ENCODE data around the gene RNF111. TPM values are rescaled to one million over a fixed set of nuclear protein-coding genes. Genes with fewer than 3 reads are reported as not detected.

Gene RNF111
- total RNA-seq, 1 experiment from 2014 or later: 13.3 TPM

DNA sequence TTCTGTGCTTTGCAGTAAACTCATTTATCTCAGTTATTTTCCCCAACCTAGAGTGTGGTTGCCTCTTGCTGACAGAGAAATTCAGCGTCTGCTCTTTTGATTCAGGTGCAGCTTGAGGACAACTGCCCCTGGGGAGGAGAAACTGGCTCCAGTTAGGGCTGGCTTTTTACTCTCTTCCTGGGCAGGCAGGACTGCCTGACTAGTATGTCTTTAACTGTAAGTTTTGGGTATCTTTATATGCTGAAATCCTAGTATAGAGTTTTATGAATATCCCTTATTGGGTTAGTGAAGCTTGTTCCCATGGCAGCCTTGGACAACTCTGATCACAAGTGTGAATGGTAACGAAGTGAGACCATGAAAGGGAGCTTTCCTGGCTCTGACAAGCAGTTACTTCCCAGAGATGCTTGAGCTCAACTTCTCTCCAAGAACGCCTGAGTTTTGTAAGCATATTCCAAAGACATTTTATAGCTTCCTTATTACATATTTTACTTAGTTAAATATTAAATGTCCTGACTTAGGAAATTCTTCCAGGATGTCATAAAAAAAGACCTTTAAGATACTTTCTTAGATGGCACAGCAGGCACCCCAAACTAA, 144.6 kb downstream of the RNF111 start:
- DNase-seq: no peak
- no peaks in the 10 kb centered on the region for H3K9me2 ChIP-seq (replicated peaks; ENCODE audit: low read length)
- POLR2A ChIA-PET (ENCODE audit: unreplicated experiment): no interaction called here
- no peak overlapping the region for H2AFZ ChIP-seq (ENCODE audit: low read length)
- H3K4me2 ChIP-seq (ENCODE audit: low read length): no peak overlapping the region
- 0 out of 2 replicates have a peak, but pooled peaks cover 6% of the 10 kb centered on the region for H3K79me2 ChIP-seq (ENCODE audit: low read length)
- intact Hi-C loops (cut with micrococcal nuclease): no loop called here
- CTCF ChIA-PET: no interaction called here
- H3K4me1 ChIP-seq (ENCODE audit: insufficient read depth, low read length): no peaks in the 10 kb centered on the region
- no peak overlapping the region for H3K27ac ChIP-seq (ENCODE audit: low read length)
- H3K9me3 ChIP-seq (ENCODE audit: low read length): no peaks in the 10 kb centered on the region
- H3K27me3 ChIP-seq (ENCODE audit: low read length): no peaks in the 10 kb centered on the region
- ATAC-seq: no peak
- H3K9ac ChIP-seq (ENCODE audit: low read length): no peak overlapping the region
- H4K20me1 ChIP-seq (ENCODE audit: low read length): no peaks in the 10 kb centered on the region
- peaks cover 44% of the 10 kb centered on the region for H3K36me3 ChIP-seq (ENCODE audit: low read depth, low read length)
- no peak overlapping the region for H3K4me3 ChIP-seq (ENCODE audit: low read length)
- BruUV-seq (replicated peaks): no TSS peak
- H3F3A ChIP-seq (ENCODE audit: low read length, unreplicated experiment): no peaks in the 10 kb centered on the region
- TF ChIP-seq CTCF (conservative IDR thresholded peaks at IDR 0.05; ENCODE audit: low read depth, low read length) (no peak), EZH2phosphoT487 (IDR thresholded peaks at IDR 0.05; ENCODE audit: borderline replicate concordance, low read length) (no peak), EZH2 (IDR thresholded peaks at IDR 0.05; ENCODE audit: low read length, unreplicated experiment) (no peak)

GRCh38 chr15:59133929-59134427, 146.5 kb downstream of the RNF111 start:
- BruUV-seq (replicated peaks): no TSS peak
- no peak overlapping the region for H2AFZ ChIP-seq (ENCODE audit: low read length)
- H3K36me3 ChIP-seq (ENCODE audit: low read depth, low read length): peaks cover 62% of the 10 kb centered on the region
- H3K9ac ChIP-seq (ENCODE audit: low read length): no peak overlapping the region
- no peaks in the 10 kb centered on the region for H4K20me1 ChIP-seq (ENCODE audit: low read length)
- 0 out of 2 replicates have a peak, but pooled peaks cover 3% of the 10 kb centered on the region for H3K79me2 ChIP-seq (ENCODE audit: low read length)
- no peaks in the 10 kb centered on the region for H3K9me2 ChIP-seq (replicated peaks; ENCODE audit: low read length)
- intact Hi-C loops (cut with micrococcal nuclease): no loop called here
- ChIA-PET CTCF (no interaction called here), POLR2A (ENCODE audit: unreplicated experiment) (no interaction called here)
- ATAC-seq (no peak), DNase-seq (no peak)
- no peaks in the 10 kb centered on the region for H3K4me1 ChIP-seq (ENCODE audit: insufficient read depth, low read length)
- TF ChIP-seq CTCF (conservative IDR thresholded peaks at IDR 0.05; ENCODE audit: low read depth, low read length): no peak
- TF ChIP-seq EZH2phosphoT487 (IDR thresholded peaks at IDR 0.05; ENCODE audit: borderline replicate concordance, low read length): no peak
- TF ChIP-seq EZH2 (IDR thresholded peaks at IDR 0.05; ENCODE audit: low read length, unreplicated experiment): no peak
- no peaks in the 10 kb centered on the region for H3K9me3 ChIP-seq (ENCODE audit: low read length)
- H3K27ac ChIP-seq (ENCODE audit: low read length): no peak overlapping the region
- no peaks in the 10 kb centered on the region for H3F3A ChIP-seq (ENCODE audit: low read length, unreplicated experiment)
- H3K27me3 ChIP-seq (ENCODE audit: low read length): no peaks in the 10 kb centered on the region
- no peak overlapping the region for H3K4me3 ChIP-seq (ENCODE audit: low read length)
- H3K4me2 ChIP-seq (ENCODE audit: low read length): no peak overlapping the region

DNA sequence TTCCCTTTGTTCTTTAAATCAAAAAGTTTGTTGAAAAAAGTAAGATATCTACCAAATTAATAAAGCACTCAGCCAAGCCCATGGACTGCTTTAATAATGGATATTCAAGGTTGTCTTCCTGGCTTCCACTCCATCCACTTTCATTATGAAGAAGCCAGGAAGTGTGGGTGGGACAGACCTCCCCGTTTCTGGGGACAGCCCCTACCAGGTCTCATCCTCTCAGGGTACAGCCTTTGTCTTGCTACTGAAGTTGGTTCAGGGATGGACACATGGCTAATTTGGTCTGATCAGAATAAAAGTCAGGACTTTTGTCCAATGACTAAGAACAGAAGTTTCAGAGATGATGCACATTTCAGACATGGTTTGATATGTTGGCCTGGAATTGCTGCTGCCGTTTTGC, 150.1 kb downstream of the RNF111 start:
- Histone ChIP-seq H3K79me2 (ENCODE audit: low read length) (no peaks in the 10 kb centered on the region), H4K20me1 (ENCODE audit: low read length) (no peaks in the 10 kb centered on the region), H3K9ac (ENCODE audit: low read length) (no peak overlapping the region), H3K4me3 (ENCODE audit: low read length) (no peak overlapping the region), H3K4me1 (ENCODE audit: insufficient read depth, low read length) (no peaks in the 10 kb centered on the region), H3K9me2 (replicated peaks; ENCODE audit: low read length) (no peaks in the 10 kb centered on the region), H3K36me3 (ENCODE audit: low read depth, low read length) (peaks cover 47% of the 10 kb centered on the region), H3K27me3 (ENCODE audit: low read length) (no peaks in the 10 kb centered on the region), H3K9me3 (ENCODE audit: low read length) (no peaks in the 10 kb centered on the region), H3F3A (ENCODE audit: low read length, unreplicated experiment) (no peaks in the 10 kb centered on the region), H3K4me2 (ENCODE audit: low read length) (no peak overlapping the region), H2AFZ (ENCODE audit: low read length) (no peak overlapping the region), H3K27ac (ENCODE audit: low read length) (no peak overlapping the region)
- DNase-seq (no peak), ATAC-seq (no peak)
- TF ChIP-seq EZH2phosphoT487 (IDR thresholded peaks at IDR 0.05; ENCODE audit: borderline replicate concordance, low read length) (no peak), EZH2 (IDR thresholded peaks at IDR 0.05; ENCODE audit: low read length, unreplicated experiment) (no peak)
- ChIA-PET CTCF (no interaction called here), POLR2A (ENCODE audit: unreplicated experiment) (no interaction called here)
- no TSS peak for BruUV-seq (replicated peaks)
- intact Hi-C loops (cut with micrococcal nuclease): no loop called here
